GM23338 (cell line): ENCODE data around the gene MOCS2. TPM values are rescaled to one million over a fixed set of nuclear protein-coding genes. Genes with fewer than 3 reads are reported as not detected.

Experiments used
- EZH2 ChIP-seq: fragments of 200-600 bp; sonication (generic); IDR thresholded peaks from one replicate; pipeline ENCODE4 v1.8.0; 2017; ENCODE audit warnings: antibody characterized with exemption, mild to moderate bottlenecking, low read depth; ENCODE audit not compliant: unreplicated experiment
- NANOG ChIP-seq: IDR thresholded peaks from 2 replicates; pipeline ENCODE4 v1.6.1; 2016; ENCODE audit warnings: antibody characterized with exemption, borderline replicate concordance
- STAT1 ChIP-seq: IDR thresholded peaks from one replicate; pipeline ENCODE4 v1.6.1; 2016; ENCODE audit warnings: antibody characterized with exemption; ENCODE audit not compliant: unreplicated experiment
- ZNF114 ChIP-seq: fragments of 250-450 bp; sonication (Bioruptor Pico); IDR thresholded peaks from 2 replicates; pipeline ENCODE4 v1.5.0; 2020; ENCODE audit warnings: mild to moderate bottlenecking, moderate library complexity
- ZNF331 ChIP-seq: fragments of 250-450 bp; sonication (Bioruptor Pico); IDR thresholded peaks from 2 replicates; pipeline ENCODE4 v1.5.0; 2020; ENCODE audit warnings: low read depth, mild to moderate bottlenecking, moderate library complexity
- polyA plus RNA-seq: library from polyadenylated mRNA; unstranded; fragments of >200 nt; fragmentation: Nextera tagmentation; extraction: Ambion mirVana; gene quantifications from 2 replicates; pipeline ENCODE4 v1.2.1, GENCODE V29; 2016
- total RNA-seq: library from RNA; depleted of rRNA; stranded (reverse); fragments of >200 nt; shearing (Covaris generic); gene quantifications from 2 replicates; pipeline ENCODE4 v1.2.3, GENCODE V29; 2014; rRNA removed
- TF ChIP-seq, protein P1 (sequence below): fragments of 250-450 bp; sonication (Bioruptor Pico); IDR thresholded peaks from 2 replicates; pipeline ENCODE4 v1.5.0; 2020; ENCODE audit warnings: mild to moderate bottlenecking, moderate library complexity
- TF ChIP-seq, protein P2 (sequence below): IDR thresholded peaks from one replicate; pipeline ENCODE4 v1.6.1; 2018; ENCODE audit warnings: antibody characterized with exemption; ENCODE audit not compliant: unreplicated experiment
- TF ChIP-seq, protein P3 (sequence below): IDR thresholded peaks from 2 replicates; pipeline ENCODE4 v1.6.1; 2016; ENCODE audit warnings: antibody characterized with exemption

Gene MOCS2
- total and polyA plus RNA-seq, 2 experiments from 2014 or later, result 18.3 to 41.8 TPM

DNA sequence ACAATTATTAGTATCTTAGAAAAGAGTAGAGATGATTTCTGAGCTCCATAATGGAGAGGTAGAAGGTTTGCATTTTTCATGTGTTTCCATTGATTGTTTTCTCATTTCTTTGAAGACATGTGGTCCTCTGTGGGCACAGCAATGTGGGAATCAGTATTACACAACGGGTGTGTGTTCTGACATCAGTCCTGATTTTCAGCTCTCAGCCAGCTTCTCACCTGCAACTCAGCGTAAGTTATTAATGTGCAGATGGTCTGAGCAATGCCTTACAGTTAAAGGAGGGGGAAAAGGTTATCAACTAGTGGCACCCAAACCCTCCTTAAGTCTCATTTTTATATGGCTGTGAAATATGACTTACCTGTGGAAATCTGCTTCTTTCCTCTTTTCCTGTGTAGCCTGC is 61.3 kb downstream of the MOCS2 start (continued):
- TF ChIP-seq, protein P1, sequence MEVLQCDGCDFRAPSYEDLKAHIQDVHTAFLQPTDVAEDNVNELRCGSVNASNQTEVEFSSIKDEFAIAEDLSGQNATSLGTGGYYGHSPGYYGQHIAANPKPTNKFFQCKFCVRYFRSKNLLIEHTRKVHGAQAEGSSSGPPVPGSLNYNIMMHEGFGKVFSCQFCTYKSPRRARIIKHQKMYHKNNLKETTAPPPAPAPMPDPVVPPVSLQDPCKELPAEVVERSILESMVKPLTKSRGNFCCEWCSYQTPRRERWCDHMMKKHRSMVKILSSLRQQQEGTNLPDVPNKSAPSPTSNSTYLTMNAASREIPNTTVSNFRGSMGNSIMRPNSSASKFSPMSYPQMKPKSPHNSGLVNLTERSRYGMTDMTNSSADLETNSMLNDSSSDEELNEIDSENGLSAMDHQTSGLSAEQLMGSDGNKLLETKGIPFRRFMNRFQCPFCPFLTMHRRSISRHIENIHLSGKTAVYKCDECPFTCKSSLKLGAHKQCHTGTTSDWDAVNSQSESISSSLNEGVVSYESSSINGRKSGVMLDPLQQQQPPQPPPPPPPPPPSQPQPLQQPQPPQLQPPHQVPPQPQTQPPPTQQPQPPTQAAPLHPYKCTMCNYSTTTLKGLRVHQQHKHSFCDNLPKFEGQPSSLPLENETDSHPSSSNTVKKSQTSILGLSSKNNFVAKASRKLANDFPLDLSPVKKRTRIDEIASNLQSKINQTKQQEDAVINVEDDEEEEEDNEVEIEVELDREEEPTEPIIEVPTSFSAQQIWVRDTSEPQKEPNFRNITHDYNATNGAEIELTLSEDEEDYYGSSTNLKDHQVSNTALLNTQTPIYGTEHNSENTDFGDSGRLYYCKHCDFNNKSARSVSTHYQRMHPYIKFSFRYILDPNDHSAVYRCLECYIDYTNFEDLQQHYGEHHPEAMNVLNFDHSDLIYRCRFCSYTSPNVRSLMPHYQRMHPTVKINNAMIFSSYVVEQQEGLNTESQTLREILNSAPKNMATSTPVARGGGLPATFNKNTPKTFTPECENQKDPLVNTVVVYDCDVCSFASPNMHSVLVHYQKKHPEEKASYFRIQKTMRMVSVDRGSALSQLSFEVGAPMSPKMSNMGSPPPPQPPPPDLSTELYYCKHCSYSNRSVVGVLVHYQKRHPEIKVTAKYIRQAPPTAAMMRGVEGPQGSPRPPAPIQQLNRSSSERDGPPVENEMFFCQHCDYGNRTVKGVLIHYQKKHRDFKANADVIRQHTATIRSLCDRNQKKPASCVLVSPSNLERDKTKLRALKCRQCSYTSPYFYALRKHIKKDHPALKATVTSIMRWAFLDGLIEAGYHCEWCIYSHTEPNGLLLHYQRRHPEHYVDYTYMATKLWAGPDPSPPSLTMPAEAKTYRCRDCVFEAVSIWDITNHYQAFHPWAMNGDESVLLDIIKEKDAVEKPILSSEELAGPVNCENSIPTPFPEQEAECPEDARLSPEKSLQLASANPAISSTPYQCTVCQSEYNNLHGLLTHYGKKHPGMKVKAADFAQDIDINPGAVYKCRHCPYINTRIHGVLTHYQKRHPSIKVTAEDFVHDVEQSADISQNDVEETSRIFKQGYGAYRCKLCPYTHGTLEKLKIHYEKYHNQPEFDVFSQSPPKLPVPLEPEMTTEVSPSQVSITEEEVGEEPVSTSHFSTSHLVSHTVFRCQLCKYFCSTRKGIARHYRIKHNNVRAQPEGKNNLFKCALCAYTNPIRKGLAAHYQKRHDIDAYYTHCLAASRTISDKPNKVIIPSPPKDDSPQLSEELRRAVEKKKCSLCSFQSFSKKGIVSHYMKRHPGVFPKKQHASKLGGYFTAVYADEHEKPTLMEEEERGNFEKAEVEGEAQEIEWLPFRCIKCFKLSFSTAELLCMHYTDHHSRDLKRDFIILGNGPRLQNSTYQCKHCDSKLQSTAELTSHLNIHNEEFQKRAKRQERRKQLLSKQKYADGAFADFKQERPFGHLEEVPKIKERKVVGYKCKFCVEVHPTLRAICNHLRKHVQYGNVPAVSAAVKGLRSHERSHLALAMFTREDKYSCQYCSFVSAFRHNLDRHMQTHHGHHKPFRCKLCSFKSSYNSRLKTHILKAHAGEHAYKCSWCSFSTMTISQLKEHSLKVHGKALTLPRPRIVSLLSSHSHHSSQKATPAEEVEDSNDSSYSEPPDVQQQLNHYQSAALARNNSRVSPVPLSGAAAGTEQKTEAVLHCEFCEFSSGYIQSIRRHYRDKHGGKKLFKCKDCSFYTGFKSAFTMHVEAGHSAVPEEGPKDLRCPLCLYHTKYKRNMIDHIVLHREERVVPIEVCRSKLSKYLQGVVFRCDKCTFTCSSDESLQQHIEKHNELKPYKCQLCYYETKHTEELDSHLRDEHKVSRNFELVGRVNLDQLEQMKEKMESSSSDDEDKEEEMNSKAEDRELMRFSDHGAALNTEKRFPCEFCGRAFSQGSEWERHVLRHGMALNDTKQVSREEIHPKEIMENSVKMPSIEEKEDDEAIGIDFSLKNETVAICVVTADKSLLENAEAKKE (CRISPR knock-in tag), result no peak
- no peak for TF ChIP-seq EZH2
- TF ChIP-seq, protein P2, sequence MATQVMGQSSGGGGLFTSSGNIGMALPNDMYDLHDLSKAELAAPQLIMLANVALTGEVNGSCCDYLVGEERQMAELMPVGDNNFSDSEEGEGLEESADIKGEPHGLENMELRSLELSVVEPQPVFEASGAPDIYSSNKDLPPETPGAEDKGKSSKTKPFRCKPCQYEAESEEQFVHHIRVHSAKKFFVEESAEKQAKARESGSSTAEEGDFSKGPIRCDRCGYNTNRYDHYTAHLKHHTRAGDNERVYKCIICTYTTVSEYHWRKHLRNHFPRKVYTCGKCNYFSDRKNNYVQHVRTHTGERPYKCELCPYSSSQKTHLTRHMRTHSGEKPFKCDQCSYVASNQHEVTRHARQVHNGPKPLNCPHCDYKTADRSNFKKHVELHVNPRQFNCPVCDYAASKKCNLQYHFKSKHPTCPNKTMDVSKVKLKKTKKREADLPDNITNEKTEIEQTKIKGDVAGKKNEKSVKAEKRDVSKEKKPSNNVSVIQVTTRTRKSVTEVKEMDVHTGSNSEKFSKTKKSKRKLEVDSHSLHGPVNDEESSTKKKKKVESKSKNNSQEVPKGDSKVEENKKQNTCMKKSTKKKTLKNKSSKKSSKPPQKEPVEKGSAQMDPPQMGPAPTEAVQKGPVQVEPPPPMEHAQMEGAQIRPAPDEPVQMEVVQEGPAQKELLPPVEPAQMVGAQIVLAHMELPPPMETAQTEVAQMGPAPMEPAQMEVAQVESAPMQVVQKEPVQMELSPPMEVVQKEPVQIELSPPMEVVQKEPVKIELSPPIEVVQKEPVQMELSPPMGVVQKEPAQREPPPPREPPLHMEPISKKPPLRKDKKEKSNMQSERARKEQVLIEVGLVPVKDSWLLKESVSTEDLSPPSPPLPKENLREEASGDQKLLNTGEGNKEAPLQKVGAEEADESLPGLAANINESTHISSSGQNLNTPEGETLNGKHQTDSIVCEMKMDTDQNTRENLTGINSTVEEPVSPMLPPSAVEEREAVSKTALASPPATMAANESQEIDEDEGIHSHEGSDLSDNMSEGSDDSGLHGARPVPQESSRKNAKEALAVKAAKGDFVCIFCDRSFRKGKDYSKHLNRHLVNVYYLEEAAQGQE, result no peak
- TF ChIP-seq NANOG, result no peak
- TF ChIP-seq, protein P3, sequence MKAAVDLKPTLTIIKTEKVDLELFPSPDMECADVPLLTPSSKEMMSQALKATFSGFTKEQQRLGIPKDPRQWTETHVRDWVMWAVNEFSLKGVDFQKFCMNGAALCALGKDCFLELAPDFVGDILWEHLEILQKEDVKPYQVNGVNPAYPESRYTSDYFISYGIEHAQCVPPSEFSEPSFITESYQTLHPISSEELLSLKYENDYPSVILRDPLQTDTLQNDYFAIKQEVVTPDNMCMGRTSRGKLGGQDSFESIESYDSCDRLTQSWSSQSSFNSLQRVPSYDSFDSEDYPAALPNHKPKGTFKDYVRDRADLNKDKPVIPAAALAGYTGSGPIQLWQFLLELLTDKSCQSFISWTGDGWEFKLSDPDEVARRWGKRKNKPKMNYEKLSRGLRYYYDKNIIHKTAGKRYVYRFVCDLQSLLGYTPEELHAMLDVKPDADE, result no peak
- TF ChIP-seq ZNF114 (CRISPR knock-in tag), result no peak
- TF ChIP-seq ZNF331 (CRISPR knock-in tag), result no peak
- no peak for TF ChIP-seq STAT1

Other genes starting within 250 kb of the MOCS2 start
- gene ITGA2, start 120.4 kb downstream of the MOCS2 start, total RNA-seq, result 6.2 and 7.1 TPM in 2 replicates
- 1.9 and 2.6 TPM in 2 replicates for gene ITGA2, start 120.4 kb downstream of the MOCS2 start, polyA plus RNA-seq